ENCODE data around the gene RACK1.

Gene RACK1

GRCh38 chr5:181198106-181198685 is 45.5 kb downstream of the RACK1 start:
- no peak for DNase-seq (ENCODE audit: low read depth in 2 of 2)

- DNase-seq (ENCODE audit: low read depth in 2 of 2) = no peak
These were observed 46.3 kb downstream of the RACK1 start for GRCh38 chr5:181197326-181197951.

- DNase-seq (ENCODE audit: low read depth in 2 of 2) = no peak
These were observed 48.4 kb downstream of the RACK1 start for GRCh38 chr5:181195249-181195761.

GRCh38 chr5:181194489-181195248 is 49.0 kb downstream of the RACK1 start:
- DNase-seq (ENCODE audit: low read depth in 2 of 2) = no peak

GRCh38 chr5:181193656-181194055 is 50.0 kb downstream of the RACK1 start:
- DNase-seq (ENCODE audit: low read depth in 2 of 2) = no peak

GRCh38 chr5:181192337-181193046 is 51.2 kb downstream of the RACK1 start:
- no peak for DNase-seq (ENCODE audit: low read depth in 2 of 2)

GRCh38 chr5:181191526-181192336 is 52.0 kb downstream of the RACK1 start:
- DNase-seq (ENCODE audit: low read depth in 2 of 2) = peak; percentile 90 to 95

GRCh38 chr5:181190711-181191525 is 52.8 kb downstream of the RACK1 start:
- DNase-seq (ENCODE audit: low read depth in 2 of 2) = peak in 1 of 2 donors; percentile 42

- peak in 1 of 2 donors; percentile 50 for DNase-seq (ENCODE audit: low read depth in 2 of 2)
These were observed 53.6 kb downstream of the RACK1 start for GRCh38 chr5:181189962-181190710.

- DNase-seq (ENCODE audit: low read depth in 2 of 2) = peak in 1 of 2 donors; percentile 36
These were observed 54.2 kb downstream of the RACK1 start for GRCh38 chr5:181189363-181189961.

GRCh38 chr5:181188700-181189362 is 54.9 kb downstream of the RACK1 start:
- peak; percentile 64 to 77 for DNase-seq (ENCODE audit: low read depth in 2 of 2)

- DNase-seq (ENCODE audit: low read depth in 2 of 2) = peak in 1 of 2 donors; percentile 66
These were observed 56.0 kb downstream of the RACK1 start for GRCh38 chr5:181187500-181188213.

GRCh38 chr5:181186986-181187499 is 56.7 kb downstream of the RACK1 start:
- no peak for DNase-seq (ENCODE audit: low read depth in 2 of 2)

All from stimulated activated CD4-positive, alpha-beta T cell treated with anti-CD3 and anti-CD28 coated beads, Interleukin-1b, Interleukin-23, amount 100 ng/mL, for 4 hours (primary cell).